DMS53 treated with DMSO at 0.1 percent for 48 hours (cell line): ENCODE results near the gene PPP4R3B.
A peak's percentile ranks its signal among the peaks of the same experiment; 100 is the strongest.

Source experiments
- DNase-seq: peaks from one replicate; lab custom pipeline; 2025; ENCODE audit not compliant: unreplicated experiment; lab: John Stamatoyannopoulos, UW

The PPP4R3B gene

DNA sequence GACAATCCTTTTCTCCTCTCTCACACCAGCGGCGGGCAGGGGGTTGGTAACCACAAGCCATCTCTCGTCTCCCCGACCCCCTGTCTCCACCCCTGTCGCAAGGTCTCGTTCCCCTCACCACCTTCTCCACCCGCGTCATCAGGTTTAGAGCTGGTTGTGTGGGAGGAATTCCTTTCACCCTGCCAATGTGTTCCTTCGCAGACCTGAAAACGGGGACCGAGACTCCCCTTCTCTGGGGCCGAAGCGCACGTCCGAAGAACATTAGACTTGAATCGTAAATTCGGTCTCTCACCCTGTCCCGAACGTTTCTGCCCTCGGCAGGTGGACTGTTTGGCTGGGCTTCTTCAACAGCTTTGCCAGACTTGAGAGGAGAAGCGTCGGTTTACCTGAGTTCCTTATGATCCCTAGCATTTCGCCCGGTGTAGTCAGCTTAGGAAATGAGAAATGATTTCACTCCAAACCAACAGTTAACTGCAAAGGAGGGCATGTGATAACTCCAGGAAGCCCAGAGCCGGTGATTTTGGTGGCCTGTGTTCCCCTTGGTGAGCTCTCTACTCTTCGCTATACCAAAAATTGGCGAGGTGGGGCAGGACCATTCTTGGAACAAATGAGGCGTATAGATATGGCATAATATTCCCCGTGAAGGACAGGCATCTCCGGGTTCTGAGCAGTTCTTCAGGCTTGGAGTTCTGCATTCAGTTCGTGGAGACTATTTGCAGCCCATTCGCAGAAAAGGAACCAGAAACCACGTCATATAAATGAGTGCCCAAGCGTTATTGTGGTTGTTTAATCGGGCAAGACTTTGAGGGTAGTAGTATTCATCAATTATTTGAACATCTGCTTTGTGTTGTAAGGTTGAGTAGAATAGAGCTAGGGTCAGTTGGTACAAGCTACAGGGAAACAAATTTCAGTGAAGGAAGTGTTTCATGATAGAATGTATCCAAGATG is 97.2 kb downstream of the PPP4R3B start:
- DNase-seq: peak; percentile 43

DNA sequence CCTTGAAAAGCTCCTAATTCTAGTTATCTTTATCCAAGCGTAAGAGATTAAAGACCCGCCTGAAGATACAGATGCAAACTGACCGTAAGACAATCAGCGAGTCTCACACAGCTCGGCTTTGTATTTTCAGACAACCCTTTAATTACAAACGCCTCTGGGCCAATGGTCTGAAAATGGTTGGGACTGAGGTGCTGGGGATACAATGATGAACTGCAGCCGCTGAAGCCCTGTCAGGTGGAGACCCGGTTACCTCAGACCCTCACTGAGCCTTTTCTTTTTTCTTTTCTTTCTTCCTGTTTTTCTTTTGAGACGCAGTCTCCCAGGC is 98.6 kb downstream of the PPP4R3B start:
- no peak for DNase-seq

DNA sequence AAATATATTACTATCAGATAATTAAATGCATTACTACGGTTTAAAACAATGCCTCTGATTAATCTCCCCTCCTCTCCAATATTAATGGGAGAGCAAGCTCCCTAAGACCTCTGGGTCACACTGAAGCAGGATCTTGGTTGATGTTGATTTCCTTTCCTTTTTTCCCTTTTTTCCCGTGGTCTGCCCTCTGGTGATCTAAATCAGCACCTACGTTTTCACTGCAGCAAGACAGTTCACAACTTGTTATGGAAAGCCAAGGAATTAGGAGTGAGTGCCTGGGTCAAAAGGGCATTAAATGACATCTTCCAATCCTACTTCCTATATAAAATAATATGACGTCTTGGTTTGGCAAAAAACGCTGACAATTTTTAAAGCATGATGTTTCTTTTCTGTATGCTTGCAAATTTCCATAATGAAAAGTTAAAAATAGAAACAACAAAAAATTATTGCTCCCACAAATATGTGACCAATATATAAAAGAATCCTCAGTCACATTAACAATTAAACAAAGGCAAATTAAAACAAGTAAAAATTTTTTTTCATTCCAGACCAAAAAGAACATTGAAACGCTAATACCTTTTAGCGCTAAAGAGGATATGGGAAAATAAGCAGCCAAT is 105.8 kb downstream of the PPP4R3B start:
- peak; percentile 45 for DNase-seq

DNA sequence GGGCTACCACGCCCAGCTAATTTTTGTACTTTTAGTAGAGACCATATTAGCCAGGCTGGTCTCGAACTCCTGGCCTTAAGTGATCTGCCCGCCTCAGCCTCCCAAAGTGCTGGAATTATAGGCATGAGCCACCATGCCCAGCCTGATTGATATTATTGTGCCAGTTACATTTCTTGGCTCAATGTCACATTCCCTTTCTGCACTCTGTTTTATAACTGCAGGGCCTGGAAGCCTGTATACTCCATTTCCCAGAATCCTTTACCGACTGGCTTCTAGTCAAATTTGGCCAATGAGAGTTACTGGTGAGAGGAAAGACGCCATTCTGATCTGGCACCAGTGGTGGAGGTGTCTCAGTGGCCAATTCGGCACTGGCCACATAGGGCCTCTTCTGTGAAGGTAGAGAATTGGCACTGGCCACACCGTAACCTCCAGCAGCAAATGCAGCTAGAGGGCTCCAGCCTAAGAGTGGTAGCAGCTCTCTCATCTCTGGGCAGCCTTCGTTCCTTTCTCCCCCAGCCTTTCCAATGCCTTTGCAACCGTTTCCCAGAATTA is 114.8 kb downstream of the PPP4R3B start:
- DNase-seq: no peak

DNA sequence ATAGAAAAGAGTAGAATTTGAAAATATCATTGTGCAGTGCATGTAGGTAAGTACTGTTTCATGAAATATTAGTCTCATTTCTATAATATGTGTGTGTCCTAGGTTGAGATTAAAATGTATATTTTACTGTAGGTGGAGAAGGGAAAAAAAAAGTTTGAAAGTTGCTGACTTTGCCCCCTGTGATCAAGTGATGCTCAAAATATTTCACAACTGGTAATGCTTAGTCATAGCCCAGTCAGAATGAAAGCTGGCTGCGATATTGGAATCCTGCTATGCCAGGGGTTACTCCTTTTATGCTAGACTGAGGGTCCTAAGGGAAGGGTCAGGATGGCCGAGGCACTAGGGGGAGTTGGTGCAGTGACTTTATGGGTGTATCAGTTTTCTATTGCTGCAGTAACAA is 117.4 kb downstream of the PPP4R3B start:
- no peak for DNase-seq

DNA sequence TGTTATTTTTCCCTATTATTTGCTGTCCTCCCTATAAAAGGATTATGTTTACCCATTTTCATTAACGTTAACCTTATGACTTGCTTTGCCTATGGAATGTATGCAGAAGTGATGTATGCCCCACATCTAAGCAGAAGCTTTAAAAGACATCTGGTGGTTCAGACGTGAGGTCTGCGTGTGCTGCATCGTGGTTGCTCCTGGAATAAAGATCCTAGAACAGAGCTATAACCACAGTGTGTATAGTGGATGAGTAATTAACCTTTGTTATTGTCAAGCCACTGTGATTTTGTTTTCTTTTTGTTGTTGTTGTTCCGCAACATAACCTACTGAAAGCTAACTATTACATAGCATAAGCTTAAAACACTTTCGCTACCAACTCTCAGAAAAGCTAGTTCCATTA is 118.8 kb downstream of the PPP4R3B start:
- DNase-seq: no peak
